Sigmoid colon (tissue), 7 donors: ENCODE measurements around the gene NDOR1. TPM values are rescaled to one million over a fixed set of nuclear protein-coding genes. Genes with fewer than 3 reads are reported as not detected.
A peak's percentile ranks its signal among the peaks of the same experiment; 100 is the strongest.

ENCODE experiments used
- DNase-seq: peaks from one replicate; pipeline ENCODE4 v3.0.0-alpha.2; 2019
- H3K27ac ChIP-seq, 4 donors: fragments of 200-600 bp; sonication (generic); one replicate each; pipeline ENCODE4 v1.5.1; 2016 to 2019; ENCODE audit warnings: mild to moderate bottlenecking in 1 of 4
- H3K27me3 ChIP-seq, 3 donors: fragments of 200-600 bp; sonication (generic); one replicate each; pipeline ENCODE4 v1.5.1; 2019; ENCODE audit warnings: mild to moderate bottlenecking in 1 of 3
- H3K36me3 ChIP-seq, 4 donors: fragments of 200-600 bp; sonication (generic); one replicate each; pipeline ENCODE4 v1.5.1; 2016 to 2019
- H3K4me1 ChIP-seq, 4 donors: fragments of 200-600 bp; sonication (generic); one replicate each; pipeline ENCODE4 v1.5.1; 2017 to 2019
- H3K4me3 ChIP-seq, 4 donors: fragments of 200-600 bp; sonication (generic); one replicate each; pipeline ENCODE4 v1.5.1; 2017 to 2019; ENCODE audit warnings: mild to moderate bottlenecking in 2 of 4, moderate library complexity in 1 of 4
- H3K9me3 ChIP-seq, 4 donors: fragments of 200-600 bp in 3 of 4; sonication (generic) in 3 of 4; one replicate each; pipeline versions ENCODE4 v1.5.1 to v1.6.1; 2013 to 2019
- EP300 ChIP-seq, 4 donors: sonication (generic); formaldehyde crosslinking; IDR thresholded peaks; one replicate each; pipeline ENCODE4 v1.6.1; 2017; ENCODE audit warnings: antibody characterized with exemption in 4 of 4
- POLR2A ChIP-seq, 2 donors: fragments of 450-650 bp; IDR thresholded peaks; one replicate each; pipeline ENCODE4 v1.6.1; 2016; ENCODE audit warnings: antibody characterized with exemption in 2 of 2, mild to moderate bottlenecking in 2 of 2, moderate library complexity in 2 of 2
- POLR2AphosphoS5 ChIP-seq, 4 donors: sonication (generic); formaldehyde crosslinking; IDR thresholded peaks; one replicate each; pipeline ENCODE4 v1.6.1; 2017; ENCODE audit warnings: antibody characterized with exemption in 4 of 4
- WGBS, 2 donors: extraction: QIAGEN DNeasy Blood & Tissue Kit; methylation state at CpG; one replicate each; pipeline ENCODE4 v1.1.7; 2013; 5-methylcytosine and 5-hydroxymethylcytosine counted together
- intact Hi-C: fragments of 100-400 bp; cut with DNase I; formaldehyde crosslinking; loops from one replicate; pipeline ENCODE4 v1.15.1; 2023
- polyA plus RNA-seq, 3 donors: library from polyadenylated mRNA; stranded (reverse); fragments of 200-250 nt; gene quantifications; one replicate each; pipeline ENCODE4 v1.2.3, GENCODE V29; 2013
- total RNA-seq, 4 donors: library from RNA; depleted of rRNA; stranded (reverse); fragments of >200 nt; gene quantifications; one replicate each; pipeline ENCODE4 v1.1.0, GENCODE V29; 2016
- TF ChIP-seq, protein P1 (sequence below), 4 experiments: fragments of 450-650 bp in 3 of 4; fragments of 200-600 bp in 1 of 4; IDR thresholded peaks; one replicate each; pipeline ENCODE4 v1.5.1; 2016 to 2019; ENCODE audit warnings: antibody characterized with exemption in 4 of 4, mild to moderate bottlenecking in 3 of 4, moderate library complexity in 2 of 4
- donor health status: healthy with polysubstance abuse.
- donor health status: Bipolar disorder and iron deficiency.
- donor health status: healthy.

The NDOR1 gene
- total and polyA plus RNA-seq, 7 donors: 3.8 to 20.2 (median 5.4) TPM

DNA sequence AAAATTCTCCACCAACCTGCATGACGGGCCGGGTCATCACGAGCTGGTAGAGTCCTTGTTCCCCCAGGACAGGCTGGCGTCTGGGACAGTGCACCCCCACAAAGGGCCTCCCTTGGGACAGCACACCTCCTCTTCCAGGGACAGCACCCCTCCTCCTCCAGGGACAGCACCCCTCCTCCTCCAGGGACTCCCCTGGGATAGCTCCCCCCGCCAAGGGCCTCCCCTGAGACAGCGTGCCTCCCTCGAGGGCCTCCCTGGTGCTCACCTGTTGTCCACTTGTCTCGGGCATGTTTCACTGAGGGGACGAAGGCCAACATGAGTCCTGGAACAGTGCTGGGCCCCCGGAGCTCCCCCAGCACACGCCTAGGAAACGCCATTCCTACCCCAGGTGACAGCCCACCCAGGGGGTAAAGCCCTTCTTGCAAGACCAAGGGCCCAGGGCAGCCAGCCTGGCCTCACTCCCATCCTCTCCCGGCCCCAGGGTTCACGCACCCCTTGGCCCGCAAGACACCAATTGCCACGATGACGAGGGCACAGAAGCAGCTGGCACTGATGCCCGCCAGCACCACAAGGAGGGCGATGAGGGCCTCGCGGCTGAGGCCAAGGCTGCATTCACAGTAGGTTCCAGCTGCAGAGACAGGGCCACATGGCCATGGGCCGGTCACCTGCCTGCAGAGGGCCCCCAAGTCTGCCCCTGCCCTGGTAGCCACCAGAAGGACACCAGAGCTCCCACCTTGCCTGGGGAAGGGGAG is 34.2 kb upstream of the NDOR1 start:
- intact Hi-C loops: no loop called here
- Histone ChIP-seq H3K36me3 (no peaks in the 10 kb centered on the region), H3K27me3 (peaks cover 44 to 75% (median 49%) of the 10 kb centered on the region in 3 donors), H3K9me3 (no peaks in the 10 kb centered on the region), H3K4me3 (no peak overlapping the region), H3K4me1 (peaks cover 0 to 29% (median 29%) of the 10 kb centered on the region in 4 donors), H3K27ac (no peak overlapping the region)
- TF ChIP-seq EP300 (IDR thresholded peaks at IDR 0.05) (no peak), POLR2AphosphoS5 (IDR thresholded peaks at IDR 0.05) (no peak), POLR2A (IDR thresholded peaks at IDR 0.05) (no peak)
- TF ChIP-seq, protein P1, sequence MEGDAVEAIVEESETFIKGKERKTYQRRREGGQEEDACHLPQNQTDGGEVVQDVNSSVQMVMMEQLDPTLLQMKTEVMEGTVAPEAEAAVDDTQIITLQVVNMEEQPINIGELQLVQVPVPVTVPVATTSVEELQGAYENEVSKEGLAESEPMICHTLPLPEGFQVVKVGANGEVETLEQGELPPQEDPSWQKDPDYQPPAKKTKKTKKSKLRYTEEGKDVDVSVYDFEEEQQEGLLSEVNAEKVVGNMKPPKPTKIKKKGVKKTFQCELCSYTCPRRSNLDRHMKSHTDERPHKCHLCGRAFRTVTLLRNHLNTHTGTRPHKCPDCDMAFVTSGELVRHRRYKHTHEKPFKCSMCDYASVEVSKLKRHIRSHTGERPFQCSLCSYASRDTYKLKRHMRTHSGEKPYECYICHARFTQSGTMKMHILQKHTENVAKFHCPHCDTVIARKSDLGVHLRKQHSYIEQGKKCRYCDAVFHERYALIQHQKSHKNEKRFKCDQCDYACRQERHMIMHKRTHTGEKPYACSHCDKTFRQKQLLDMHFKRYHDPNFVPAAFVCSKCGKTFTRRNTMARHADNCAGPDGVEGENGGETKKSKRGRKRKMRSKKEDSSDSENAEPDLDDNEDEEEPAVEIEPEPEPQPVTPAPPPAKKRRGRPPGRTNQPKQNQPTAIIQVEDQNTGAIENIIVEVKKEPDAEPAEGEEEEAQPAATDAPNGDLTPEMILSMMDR (IDR thresholded peaks at IDR 0.05): no peak
- WGBS, 2 donors: 81 to 85% methylated on average over 22 of the region's 22 CpGs
- no peak for DNase-seq

DNA sequence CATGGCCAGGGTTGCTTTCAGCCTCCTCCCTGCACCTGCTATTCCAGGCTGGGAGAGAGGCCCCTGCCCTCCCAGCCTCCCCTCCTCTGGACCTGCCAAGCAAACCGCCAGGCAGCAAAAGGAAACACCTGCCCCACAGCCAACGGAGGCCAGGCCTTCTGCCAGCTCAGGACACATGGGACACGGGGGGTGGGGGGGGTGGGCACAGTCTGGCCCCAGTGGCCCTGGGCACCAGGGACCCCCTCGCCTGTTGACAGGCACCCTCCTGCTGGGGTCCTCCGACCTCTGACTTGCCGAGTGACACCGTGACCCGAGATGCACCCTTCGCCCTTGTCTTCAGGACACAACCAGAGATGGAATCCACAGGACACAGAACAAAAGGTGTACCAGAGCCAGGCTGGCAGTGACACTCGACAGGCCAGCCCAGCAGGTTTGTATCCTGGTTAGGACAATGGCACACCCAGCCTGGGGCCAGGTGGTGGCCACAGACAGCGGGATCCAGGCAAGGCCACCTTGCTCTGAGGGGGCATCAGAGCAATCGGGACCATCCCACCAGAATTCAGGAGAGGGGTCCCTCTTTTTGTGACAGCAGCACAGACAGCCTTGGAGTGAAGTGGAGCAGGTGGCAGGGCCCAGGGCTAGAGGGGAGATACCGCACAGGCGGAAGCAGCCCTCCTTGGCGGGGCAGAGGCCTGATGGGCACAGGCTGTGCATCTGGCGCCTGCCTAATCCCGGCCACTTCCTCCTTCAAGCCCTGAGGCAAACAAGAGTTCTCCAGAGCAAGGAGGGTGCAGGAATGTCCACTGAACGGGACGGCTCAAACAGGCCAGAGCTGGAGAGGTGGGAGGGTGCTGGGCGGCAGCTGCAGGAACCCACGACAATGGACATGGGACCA is 32.4 kb upstream of the NDOR1 start:
- Histone ChIP-seq H3K4me1 (peaks cover 0 to 20% (median 18%) of the 10 kb centered on the region in 4 donors), H3K27me3 (peaks cover 26 to 57% (median 31%) of the 10 kb centered on the region in 3 donors), H3K36me3 (peaks cover 0 to 11% (median under 1%) of the 10 kb centered on the region in 4 donors), H3K9me3 (no peaks in the 10 kb centered on the region), H3K4me3 (no peak overlapping the region), H3K27ac (no peak overlapping the region)
- no peak for TF ChIP-seq POLR2A (IDR thresholded peaks at IDR 0.05)
- no peak for TF ChIP-seq EP300 (IDR thresholded peaks at IDR 0.05)
- no peak for TF ChIP-seq POLR2AphosphoS5 (IDR thresholded peaks at IDR 0.05)
- TF ChIP-seq, protein P1 (IDR thresholded peaks at IDR 0.05): no peak
- no peak for DNase-seq
- WGBS, 2 donors: 24 to 39% methylated on average over 21 of the region's 21 CpGs
- intact Hi-C loops: no loop called here

DNA sequence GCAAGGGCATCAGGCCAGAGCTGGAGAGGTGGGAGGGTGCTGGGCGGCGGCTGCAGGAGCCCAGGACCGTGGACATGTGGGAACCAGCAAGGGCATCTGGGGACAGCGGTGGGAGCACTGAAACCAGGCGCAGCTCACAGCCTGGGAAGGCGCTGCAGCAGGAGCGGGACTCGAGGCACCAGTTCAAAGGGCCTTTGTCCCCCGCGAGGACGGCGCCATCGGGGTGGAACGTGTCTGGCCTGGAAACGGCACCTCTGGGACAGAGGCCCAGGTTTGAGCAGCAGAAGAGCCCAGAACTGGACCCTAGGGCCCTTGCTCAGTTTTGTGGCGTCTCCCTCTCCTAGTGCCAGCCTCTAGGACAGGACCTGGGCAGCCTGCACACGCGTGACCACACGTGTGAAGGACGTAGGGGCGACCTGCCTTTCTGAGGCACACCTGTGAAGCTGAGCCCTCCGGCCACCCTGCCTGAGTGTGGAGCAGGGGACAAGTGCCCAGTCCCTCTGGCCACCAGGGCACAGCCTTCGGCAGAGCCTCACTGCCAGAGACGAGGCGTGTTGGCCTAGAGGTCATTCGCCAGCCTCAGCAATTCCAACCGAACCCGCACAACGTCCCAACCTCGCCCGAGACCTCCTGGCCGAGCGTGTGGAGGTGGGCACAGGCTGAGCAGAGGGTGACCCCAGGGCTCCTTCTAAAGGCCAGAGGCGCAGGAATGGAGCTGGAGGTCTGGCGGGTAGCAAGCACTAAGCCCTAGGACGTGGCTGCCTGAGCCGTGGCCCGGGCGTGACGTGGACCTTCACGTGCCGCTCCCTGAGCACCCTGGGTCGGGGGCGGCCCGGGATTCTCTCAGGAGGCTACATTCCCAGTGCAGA is 31.5 kb upstream of the NDOR1 start:
- Histone ChIP-seq H3K27ac (no peak overlapping the region), H3K4me1 (peaks cover 0 to 11% (median 9%) of the 10 kb centered on the region in 4 donors), H3K27me3 (peaks cover 17 to 48% (median 22%) of the 10 kb centered on the region in 3 donors), H3K4me3 (no peak overlapping the region), H3K9me3 (no peaks in the 10 kb centered on the region), H3K36me3 (peaks cover 0 to 19% (median 4%) of the 10 kb centered on the region in 4 donors)
- 55 to 82% methylated on average over 45 of the region's 45 CpGs for WGBS, 2 donors
- TF ChIP-seq POLR2A (IDR thresholded peaks at IDR 0.05) (no peak), POLR2AphosphoS5 (IDR thresholded peaks at IDR 0.05) (peak in 1 of 4 donors; percentile 14)
- DNase-seq: no peak
- intact Hi-C loops: no loop called here

DNA sequence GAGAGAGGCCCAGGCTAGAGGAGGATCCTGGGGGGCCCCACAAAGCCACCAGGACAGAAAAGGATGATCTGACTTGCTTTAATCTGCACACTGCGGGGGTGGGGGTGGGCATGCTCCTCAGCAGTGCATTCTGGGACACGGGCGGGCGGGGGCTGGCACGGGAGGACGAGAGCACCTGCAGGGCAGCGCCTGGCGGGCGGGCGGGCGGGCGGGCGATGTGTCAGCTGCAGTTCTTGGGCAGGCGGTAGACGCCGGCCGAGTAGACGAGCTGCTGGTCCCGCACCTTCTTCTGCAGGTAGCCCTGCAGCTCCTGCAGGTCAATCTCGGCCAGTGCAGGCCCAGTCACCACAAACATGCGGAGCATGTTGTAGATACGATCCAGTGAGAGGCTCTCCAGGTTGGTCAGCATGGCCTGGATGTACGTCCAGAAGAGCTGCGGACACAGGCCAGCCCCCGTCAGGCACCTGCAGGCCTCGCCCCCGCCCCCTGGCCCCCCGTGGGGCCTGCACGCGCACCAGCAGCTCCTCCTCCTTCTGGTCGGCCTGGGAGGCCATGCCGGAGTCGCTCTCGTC is 30.7 kb upstream of the NDOR1 start:
- H3K4me3 ChIP-seq: no peak overlapping the region
- H3K27ac ChIP-seq: no peak overlapping the region
- H3K4me1 ChIP-seq: peaks cover 0 to 3% (median 1%) of the 10 kb centered on the region in 4 donors
- H3K27me3 ChIP-seq: peaks cover 10 to 40% (median 14%) of the 10 kb centered on the region in 3 donors
- H3K36me3 ChIP-seq: peaks cover 5 to 27% (median 9%) of the 10 kb centered on the region in 4 donors
- TF ChIP-seq POLR2AphosphoS5 (IDR thresholded peaks at IDR 0.05) (no peak), EP300 (IDR thresholded peaks at IDR 0.05) (no peak), POLR2A (IDR thresholded peaks at IDR 0.05) (no peak)
- TF ChIP-seq, protein P1 (IDR thresholded peaks at IDR 0.05): no peak
- intact Hi-C loops: no loop called here
- H3K9me3 ChIP-seq: no peaks in the 10 kb centered on the region
- no peak for DNase-seq
- 13 to 44% methylated on average over 34 of the region's 34 CpGs for WGBS, 2 donors
